ENCODE data around the gene KIRREL3. TPM values are rescaled to one million over a fixed set of nuclear protein-coding genes. Genes with fewer than 3 reads are reported as not detected.

KIRREL3 gene
- total and polyA plus RNA-seq, 2 of the 8 experiments (the other 6 are each of a cell fraction or from before 2014, with no cell fraction given) = 0.29 to 0.32 TPM

DNA sequence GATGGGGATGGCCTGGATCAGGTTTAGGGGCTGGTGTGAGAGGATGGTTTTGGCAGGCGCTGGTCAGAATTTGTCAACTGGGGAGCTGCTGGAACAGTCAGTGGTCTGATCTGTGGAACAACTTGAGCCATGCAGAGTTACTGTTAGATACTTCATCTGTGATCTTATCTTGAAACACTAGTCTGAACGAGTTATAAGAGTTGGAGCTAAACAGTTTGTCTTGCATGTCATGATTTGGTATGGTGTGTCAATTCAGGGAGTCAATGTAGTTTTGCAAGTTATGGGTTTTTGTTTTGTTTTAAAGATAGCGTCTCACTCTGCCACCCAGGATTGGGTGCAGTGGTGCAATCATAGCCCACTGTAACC, 591.0 kb downstream of the KIRREL3 start (continued):
- TF ChIP-seq CHD1 (IDR thresholded peaks at IDR 0.05; ENCODE audit: low read depth, low read length) = no peak
- no peak for TF ChIP-seq HDAC2 (IDR thresholded peaks at IDR 0.05; ENCODE audit: borderline replicate concordance in 1 of 2, low read depth in 2 of 2, low read length in 2 of 2)
- no peak for TF ChIP-seq RAD21 (IDR thresholded peaks at IDR 0.05 in 1 of 2, conservative IDR thresholded peaks at IDR 0.05 in 1 of 2; ENCODE audit: low read depth in 2 of 2, low read length in 2 of 2)
- no peak for TF ChIP-seq POLR2A (IDR thresholded peaks at IDR 0.05; ENCODE audit: control extremely low read depth in 1 of 2, low read depth in 2 of 2, low read length in 2 of 2)

All from H1 (cell line).